HG03565 (cell line): Measurements from ENCODE around the gene SLC44A1.
"Not testable (repeated sequence)": the region's sequence is repeated elsewhere in the genome, so short reads cannot be mapped to it uniquely, and the experiment has no call there.

Experiments used
- ATAC-seq: cut with Tn5 transposase; IDR thresholded peaks from one replicate; pipeline ENCODE4 v1.9.1; 2021; ENCODE audit warnings: mild to moderate bottlenecking, moderate library complexity; ENCODE audit not compliant: unreplicated experiment

SLC44A1 gene

GRCh38 chr9:105242062-105242461 is 2.4 kb upstream of the SLC44A1 start:
- no peak for ATAC-seq

DNA sequence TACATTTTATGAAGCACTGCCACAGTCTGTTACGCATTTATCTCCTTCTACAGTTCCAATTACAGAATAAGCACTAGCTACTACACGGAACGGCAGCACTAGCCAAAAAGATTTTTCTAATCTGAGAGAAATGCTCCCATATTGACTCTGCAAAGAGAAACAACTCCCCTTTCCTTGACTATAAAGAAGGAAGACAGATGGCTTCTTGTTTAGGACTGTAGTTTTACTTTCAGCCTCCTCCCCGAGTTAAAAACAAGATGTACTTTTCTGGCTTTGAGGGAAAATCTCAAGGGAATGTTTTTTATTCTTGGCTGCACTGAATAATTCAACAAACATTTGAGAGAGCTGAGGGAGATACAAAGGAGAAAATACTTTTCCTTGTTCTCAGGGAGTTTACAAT is 1.9 kb upstream of the SLC44A1 start:
- ATAC-seq = no peak

DNA sequence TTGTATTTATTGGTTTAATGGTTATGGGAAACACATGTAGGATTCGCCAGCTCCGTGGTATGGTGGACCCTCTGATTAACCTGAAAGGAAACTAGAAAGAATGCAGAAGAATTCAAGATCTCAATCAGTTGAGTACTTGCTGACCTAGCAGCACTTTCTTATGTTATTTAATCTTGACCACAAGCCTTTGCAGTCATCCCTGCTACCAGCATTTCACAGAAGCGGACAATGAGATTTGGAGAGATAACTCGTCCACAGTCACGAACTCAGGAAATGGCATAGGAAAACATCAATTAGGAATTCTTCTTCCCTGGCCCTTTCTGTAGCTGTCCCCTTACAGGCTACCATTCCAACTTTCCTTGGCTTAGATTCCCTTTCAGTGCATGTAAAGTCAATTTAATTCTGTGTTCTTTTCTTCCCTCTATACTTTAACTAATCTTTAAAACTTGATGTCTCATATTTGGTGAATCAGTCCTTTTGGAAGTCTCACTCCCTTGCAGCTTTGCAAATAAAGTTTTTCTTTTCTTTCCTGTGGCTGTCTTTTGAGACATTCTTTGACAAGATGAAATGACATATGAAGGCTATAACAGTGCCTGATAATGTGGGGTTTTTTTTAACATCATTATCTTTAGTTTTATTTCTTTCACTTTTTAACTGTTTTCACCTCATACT is 1.3 kb upstream of the SLC44A1 start:
- ATAC-seq = no peak

DNA sequence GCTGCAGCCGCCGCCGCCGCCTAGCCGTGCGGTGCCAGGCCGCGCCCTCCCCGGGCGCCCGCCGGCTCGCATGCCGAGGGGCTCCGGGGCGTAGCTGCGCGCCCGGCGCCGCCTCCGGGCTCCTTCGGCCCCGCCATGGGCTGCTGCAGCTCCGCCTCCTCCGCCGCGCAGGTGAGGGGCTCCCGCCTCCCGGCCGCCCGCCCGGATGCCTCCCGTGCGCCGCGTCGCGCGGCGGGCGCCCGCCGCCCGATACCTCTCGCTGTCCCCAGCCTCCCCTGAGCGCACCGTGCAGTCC is 230 bp downstream of the SLC44A1 start:
- peak; percentile 34 for ATAC-seq

DNA sequence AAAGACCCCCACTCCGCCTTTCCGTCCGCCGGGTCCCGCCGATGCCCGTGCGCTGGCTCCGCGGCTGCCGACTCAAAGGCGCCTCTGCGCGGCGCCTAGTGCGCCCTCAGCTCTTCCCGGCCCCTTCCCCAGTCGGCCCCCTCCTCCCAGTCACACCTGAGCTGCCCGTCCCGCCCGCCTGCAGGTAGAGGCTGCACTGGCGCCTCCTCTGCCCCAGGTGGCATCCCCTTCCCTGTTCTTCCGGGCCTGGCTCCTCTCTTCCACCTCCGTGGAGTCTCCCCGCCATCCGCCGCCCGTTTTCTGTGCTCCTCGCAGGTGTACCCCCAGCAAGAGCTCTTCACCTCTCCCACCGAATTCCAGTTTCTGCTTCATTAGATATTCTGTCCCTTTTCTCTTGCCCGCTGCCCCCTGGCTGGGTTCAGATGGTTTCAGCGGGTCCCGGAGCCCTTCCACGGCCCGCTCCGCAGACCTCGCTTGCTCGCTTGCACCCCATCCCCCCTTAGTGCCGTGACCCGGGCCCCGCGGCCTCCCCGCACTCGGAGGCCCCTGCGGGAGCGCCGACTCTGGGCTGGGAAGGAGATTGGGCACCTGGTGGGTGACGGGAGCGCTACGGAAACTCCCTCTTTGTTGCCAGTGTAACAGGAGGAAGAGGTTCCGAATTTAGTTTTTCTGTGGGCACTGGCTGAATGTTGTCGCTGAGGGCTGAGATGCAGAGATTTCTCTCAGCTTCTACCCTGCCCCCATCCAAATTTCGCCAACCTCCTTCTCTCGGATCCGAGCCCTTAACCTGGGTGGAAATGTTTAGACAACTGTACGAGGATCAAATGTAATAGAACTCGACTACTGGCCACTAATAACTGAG is 809 bp downstream of the SLC44A1 start:
- no peak for ATAC-seq

GRCh38 chr9:105245891-105246161 is 1.4 kb downstream of the SLC44A1 start:
- ATAC-seq = no peak

DNA sequence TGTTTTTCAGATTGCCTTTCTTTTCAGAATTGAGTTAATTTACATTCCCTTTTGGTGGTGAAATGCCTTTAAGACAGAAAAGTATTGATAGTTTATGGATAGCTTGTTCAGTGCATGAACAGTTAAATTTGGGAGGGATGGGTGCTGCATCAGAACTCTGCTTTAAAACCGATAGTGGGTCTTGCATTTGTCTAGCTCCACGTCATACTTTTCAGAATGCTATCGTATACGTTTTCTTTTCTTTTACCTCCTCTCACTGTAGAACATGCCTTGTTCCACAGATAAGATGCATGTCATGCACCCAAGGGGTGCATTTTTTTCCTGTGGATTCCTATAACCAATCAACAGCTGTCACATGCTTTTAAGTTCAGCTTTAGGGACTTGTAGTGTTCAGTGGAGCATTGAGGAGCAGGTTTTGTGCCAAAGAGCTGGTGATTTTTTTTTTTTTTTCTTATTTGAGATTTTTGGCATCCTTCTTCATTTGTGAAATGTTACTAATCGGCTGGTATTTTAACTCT is 2.3 kb downstream of the SLC44A1 start:
- no peak for ATAC-seq

DNA sequence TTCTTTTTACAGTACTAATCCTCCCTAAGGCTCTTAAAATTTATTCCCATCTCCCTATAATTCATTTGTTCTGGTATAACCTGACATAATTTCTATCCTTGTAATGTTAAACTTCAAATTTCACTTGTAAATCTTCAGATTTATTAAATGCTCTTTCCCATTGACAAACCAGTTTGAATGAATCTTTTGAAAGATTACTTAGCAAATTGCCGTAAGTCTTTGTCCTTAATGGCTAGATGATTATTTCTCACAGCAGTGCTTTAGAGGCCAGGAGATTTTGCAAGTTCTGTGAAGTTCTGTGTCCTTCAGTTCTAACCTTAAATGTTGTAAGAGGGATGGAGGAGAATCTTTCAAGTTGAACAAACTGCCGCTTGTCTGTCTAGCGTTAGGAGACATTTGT is 4.2 kb downstream of the SLC44A1 start:
- ATAC-seq = no peak

DNA sequence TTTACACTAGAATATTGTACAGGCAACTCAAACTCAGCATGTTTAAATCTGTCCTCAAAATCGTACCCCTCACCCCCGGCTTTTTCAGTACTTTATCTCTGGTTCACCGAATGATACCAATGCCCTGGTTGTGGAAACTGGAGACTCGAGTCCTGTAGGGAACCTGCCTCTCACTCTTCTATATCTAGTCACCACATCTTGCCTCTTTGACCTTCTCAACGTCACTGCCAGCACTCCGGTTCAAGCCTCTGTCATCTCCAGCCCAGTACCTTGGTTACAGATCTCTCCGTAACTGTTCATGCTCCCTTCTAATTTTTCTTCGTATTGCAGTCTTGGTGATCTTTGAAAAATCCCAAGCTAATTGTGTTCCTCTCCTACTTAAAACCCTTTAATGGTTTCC is 6.7 kb downstream of the SLC44A1 start:
- no peak for ATAC-seq

GRCh38 chr9:105251733-105252404 is 7.4 kb downstream of the SLC44A1 start:
- no peak for ATAC-seq

GRCh38 chr9:105252405-105252756 is 7.9 kb downstream of the SLC44A1 start:
- ATAC-seq = no peak

DNA sequence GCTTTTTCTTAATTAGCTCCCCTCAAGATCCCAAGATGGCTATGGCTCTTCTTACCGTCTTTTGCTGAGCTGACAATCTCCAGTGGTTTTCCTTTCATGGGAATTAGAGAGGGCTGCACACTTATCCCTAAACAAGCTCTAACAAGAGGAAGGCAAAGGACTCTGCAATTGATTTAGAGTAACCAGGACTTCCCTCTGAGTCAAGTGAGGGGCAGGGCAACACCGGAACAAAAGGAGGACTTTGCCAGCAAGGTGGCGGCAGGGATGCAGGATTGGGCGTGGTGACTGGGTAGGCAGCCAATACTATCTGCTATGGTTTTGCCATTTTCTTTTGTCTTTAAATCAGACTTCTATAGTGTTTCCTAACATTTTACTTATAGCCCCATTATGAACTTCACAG is 9.8 kb downstream of the SLC44A1 start:
- ATAC-seq = no peak

GRCh38 chr9:105255421-105255820 is 11.0 kb downstream of the SLC44A1 start:
- no peak for ATAC-seq

- not testable (repeated sequence) for ATAC-seq
Observed at GRCh38 chr9:105256569-105256968, 12.1 kb downstream of the SLC44A1 start.

GRCh38 chr9:105257809-105258208 is 13.4 kb downstream of the SLC44A1 start:
- ATAC-seq = no peak

DNA sequence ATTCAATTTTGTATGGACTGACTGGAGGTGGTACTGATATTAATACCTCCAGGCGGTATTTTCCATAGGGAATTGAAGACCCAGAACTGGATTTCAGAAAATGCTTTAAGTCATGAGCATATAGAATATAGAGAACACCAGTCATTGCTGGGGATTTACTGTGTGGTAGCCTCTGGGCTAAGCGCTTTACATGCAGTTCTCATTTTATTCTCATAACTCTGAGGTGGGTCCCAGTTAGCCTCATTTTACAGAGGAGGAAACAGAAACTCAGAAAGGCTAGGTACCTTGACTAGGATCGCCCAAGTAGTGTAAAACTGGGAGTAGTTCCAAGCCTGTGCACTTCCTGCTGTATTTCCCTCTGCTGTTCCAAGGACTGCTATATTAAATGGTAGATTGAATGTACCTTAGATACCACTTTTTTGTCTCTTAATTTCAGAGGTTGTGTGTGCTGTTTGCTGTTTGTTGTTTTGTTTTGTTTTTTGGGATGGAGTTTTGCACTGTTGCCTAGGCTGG is 13.8 kb downstream of the SLC44A1 start:
- ATAC-seq = no peak

- ATAC-seq = no peak
Observed at GRCh38 chr9:105259274-105259673, 14.8 kb downstream of the SLC44A1 start.

- ATAC-seq = no peak
Observed at GRCh38 chr9:105259731-105260612, 15.5 kb downstream of the SLC44A1 start.

GRCh38 chr9:105262497-105262896 is 18.0 kb downstream of the SLC44A1 start:
- ATAC-seq = no peak

- no peak for ATAC-seq
Observed at GRCh38 chr9:105264380-105264779, 19.9 kb downstream of the SLC44A1 start.

DNA sequence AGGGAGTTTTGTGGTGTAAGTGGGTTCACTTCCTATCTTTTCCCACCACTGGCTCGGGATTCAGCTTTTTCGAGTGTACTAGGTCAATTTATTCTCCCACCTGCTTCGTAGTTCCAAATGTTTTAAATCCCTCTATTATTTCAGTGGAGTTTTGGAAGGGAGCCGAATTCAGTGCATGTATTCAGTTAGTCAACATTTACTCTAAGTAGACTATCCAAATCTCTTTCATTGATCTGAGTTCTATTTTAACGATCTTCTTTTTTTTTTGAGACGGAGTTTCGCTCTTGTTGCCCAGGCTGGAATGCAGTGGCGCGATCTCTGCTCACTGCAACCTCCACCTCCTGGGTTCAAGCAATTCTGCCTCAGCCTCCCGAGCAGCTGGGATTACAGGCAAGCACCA is 23.8 kb downstream of the SLC44A1 start:
- not testable (repeated sequence) for ATAC-seq
